ENCODE measurements around the gene HOXD11. TPM values are rescaled to one million over a fixed set of nuclear protein-coding genes. Genes with fewer than 3 reads are reported as not detected.

HOXD11 gene
- total and polyA plus RNA-seq, 2 donors (not counting 3 experiments of a cell fraction or from before 2014, with no cell fraction given), result not detected

GRCh38 chr2:176068419-176068832 lies 38.7 kb upstream of the HOXD11 start:
- Histone ChIP-seq H3K27me3 (ENCODE audit: control insufficient read depth in 2 of 2, insufficient read depth in 2 of 2, low read length in 2 of 2) (peaks cover 84 to 97% of the 10 kb centered on the region in 2 experiments), H3K9ac (replicated peaks; ENCODE audit: extremely low read depth, insufficient read depth, low read length) (no peak overlapping the region), H3K9me3 (replicated peaks; ENCODE audit: control insufficient read depth, insufficient read depth, low read length) (no peaks in the 10 kb centered on the region), H3K4me2 (ENCODE audit: insufficient read depth, low read length) (no peak overlapping the region), H3K4me1 (ENCODE audit: control insufficient read depth, extremely low read depth, insufficient read depth, low read length) (peaks cover 5% of the 10 kb centered on the region), H3K36me3 (ENCODE audit: control insufficient read depth in 2 of 2, extremely low read depth in 1 of 2, insufficient read depth in 2 of 2, low read length in 2 of 2) (no peaks in the 10 kb centered on the region), H3K79me2 (ENCODE audit: control insufficient read depth, insufficient read depth, low read length) (no peaks in the 10 kb centered on the region), H2AFZ (ENCODE audit: low read depth, low read length) (no peak overlapping the region), H3K27ac (ENCODE audit: insufficient read depth, low read depth, low read length) (no peak overlapping the region), H4K20me1 (replicated peaks; ENCODE audit: control insufficient read depth, extremely low read depth, insufficient read depth, low read length) (no peaks in the 10 kb centered on the region), H3K4me3 (replicated peaks in 1 of 3; ENCODE audit: insufficient read depth in 1 of 3, low read depth in 1 of 3, low read length in 3 of 3) (no peak overlapping the region), H3K9me1 (replicated peaks; ENCODE audit: control insufficient read depth, extremely low read depth, insufficient read depth, low read length) (no peaks in the 10 kb centered on the region)
- DNase-seq (ENCODE audit: low read depth, low spot score) (no peak), FAIRE-seq (no peak)
- POLR2A ChIA-PET, result no interaction called here
- no TSS peak for BruUV-seq (replicated peaks)
- intact Hi-C loops (cut with micrococcal nuclease), result no loop called here
- dilution Hi-C loops (cut with MboI; ENCODE audit: extremely low pct_ligation_motif_present, low sequenced_read_pairs), result no loop called here
- TF ChIP-seq EZH2 (IDR thresholded peaks at IDR 0.05; ENCODE audit: borderline replicate concordance, low read depth, low read length, severe bottlenecking), result peak; percentile 83
- TF ChIP-seq FOS (IDR thresholded peaks at IDR 0.05; ENCODE audit: borderline replicate concordance, insufficient read depth, low read length), result no peak
- TF ChIP-seq, protein P1, sequence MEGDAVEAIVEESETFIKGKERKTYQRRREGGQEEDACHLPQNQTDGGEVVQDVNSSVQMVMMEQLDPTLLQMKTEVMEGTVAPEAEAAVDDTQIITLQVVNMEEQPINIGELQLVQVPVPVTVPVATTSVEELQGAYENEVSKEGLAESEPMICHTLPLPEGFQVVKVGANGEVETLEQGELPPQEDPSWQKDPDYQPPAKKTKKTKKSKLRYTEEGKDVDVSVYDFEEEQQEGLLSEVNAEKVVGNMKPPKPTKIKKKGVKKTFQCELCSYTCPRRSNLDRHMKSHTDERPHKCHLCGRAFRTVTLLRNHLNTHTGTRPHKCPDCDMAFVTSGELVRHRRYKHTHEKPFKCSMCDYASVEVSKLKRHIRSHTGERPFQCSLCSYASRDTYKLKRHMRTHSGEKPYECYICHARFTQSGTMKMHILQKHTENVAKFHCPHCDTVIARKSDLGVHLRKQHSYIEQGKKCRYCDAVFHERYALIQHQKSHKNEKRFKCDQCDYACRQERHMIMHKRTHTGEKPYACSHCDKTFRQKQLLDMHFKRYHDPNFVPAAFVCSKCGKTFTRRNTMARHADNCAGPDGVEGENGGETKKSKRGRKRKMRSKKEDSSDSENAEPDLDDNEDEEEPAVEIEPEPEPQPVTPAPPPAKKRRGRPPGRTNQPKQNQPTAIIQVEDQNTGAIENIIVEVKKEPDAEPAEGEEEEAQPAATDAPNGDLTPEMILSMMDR (IDR thresholded peaks at IDR 0.05; ENCODE audit: extremely low read depth in 1 of 2, insufficient read depth in 1 of 2, low read depth in 1 of 2, low read length in 2 of 2), result no peak
- CTCF ChIA-PET, result no interaction called here

All from endothelial cell of umbilical vein (primary cell).